ENCODE measurements around the gene AGMO. TPM values are rescaled to one million over a fixed set of nuclear protein-coding genes. Genes with fewer than 3 reads are reported as not detected.

The AGMO gene
- total RNA-seq, 2 donors from 2014 or later: not detected

GRCh38 chr7:15459018-15459615, 102.7 kb downstream of the AGMO start:
- no peaks in the 10 kb centered on the region for H3K9me3 ChIP-seq (ENCODE audit: control insufficient read depth, low read length, poor library complexity, severe bottlenecking)
- H3K36me3 Mint-ChIP-seq (ENCODE audit: low read depth): no peaks in the 10 kb centered on the region
- no peak overlapping the region for H3K27ac Mint-ChIP-seq
- H3K4me3 Mint-ChIP-seq: no peak overlapping the region
- no peaks in the 10 kb centered on the region for H3K27me3 Mint-ChIP-seq
- no peak for ATAC-seq
- no peaks in the 10 kb centered on the region for H3K4me1 Mint-ChIP-seq
- DNase-seq: no peak

GRCh38 chr7:15457990-15458955, 103.5 kb downstream of the AGMO start:
- Mint-ChIP-seq H3K27ac (no peak overlapping the region), H3K4me1 (no peaks in the 10 kb centered on the region), H3K27me3 (no peaks in the 10 kb centered on the region), H3K4me3 (no peak overlapping the region), H3K36me3 (ENCODE audit: low read depth) (no peaks in the 10 kb centered on the region)
- DNase-seq: no peak
- no peak for ATAC-seq
- no peaks in the 10 kb centered on the region for H3K9me3 ChIP-seq (ENCODE audit: control insufficient read depth, low read length, poor library complexity, severe bottlenecking)

- no peaks in the 10 kb centered on the region for H3K9me3 ChIP-seq (ENCODE audit: control insufficient read depth, low read length, poor library complexity, severe bottlenecking)
- ATAC-seq (no peak), DNase-seq (no peak)
- no peaks in the 10 kb centered on the region for H3K27me3 Mint-ChIP-seq
- no peak overlapping the region for H3K27ac Mint-ChIP-seq
- no peak overlapping the region for H3K4me3 Mint-ChIP-seq
- no peaks in the 10 kb centered on the region for H3K4me1 Mint-ChIP-seq
- no peaks in the 10 kb centered on the region for H3K36me3 Mint-ChIP-seq (ENCODE audit: low read depth)
Observed at GRCh38 chr7:15452670-15453069, 109.1 kb downstream of the AGMO start.

GRCh38 chr7:15446722-15447121, 115.1 kb downstream of the AGMO start:
- Mint-ChIP-seq H3K27me3 (no peaks in the 10 kb centered on the region), H3K27ac (no peak overlapping the region), H3K4me3 (no peak overlapping the region), H3K4me1 (no peaks in the 10 kb centered on the region), H3K36me3 (ENCODE audit: low read depth) (no peaks in the 10 kb centered on the region)
- DNase-seq (no peak), ATAC-seq (no peak)
- H3K9me3 ChIP-seq (ENCODE audit: control insufficient read depth, low read length, poor library complexity, severe bottlenecking): no peaks in the 10 kb centered on the region

GRCh38 chr7:15446280-15446679, 115.5 kb downstream of the AGMO start:
- no peaks in the 10 kb centered on the region for H3K36me3 Mint-ChIP-seq (ENCODE audit: low read depth)
- no peak overlapping the region for H3K27ac Mint-ChIP-seq
- no peak overlapping the region for H3K4me3 Mint-ChIP-seq
- ATAC-seq (no peak), DNase-seq (no peak)
- H3K27me3 Mint-ChIP-seq: no peaks in the 10 kb centered on the region
- H3K4me1 Mint-ChIP-seq: no peaks in the 10 kb centered on the region
- no peaks in the 10 kb centered on the region for H3K9me3 ChIP-seq (ENCODE audit: control insufficient read depth, low read length, poor library complexity, severe bottlenecking)

- H3K27me3 Mint-ChIP-seq: no peaks in the 10 kb centered on the region
- H3K9me3 ChIP-seq (ENCODE audit: control insufficient read depth, low read length, poor library complexity, severe bottlenecking): no peaks in the 10 kb centered on the region
- no peaks in the 10 kb centered on the region for H3K4me1 Mint-ChIP-seq
- ATAC-seq: no peak
- H3K36me3 Mint-ChIP-seq (ENCODE audit: low read depth): no peaks in the 10 kb centered on the region
- H3K27ac Mint-ChIP-seq: no peak overlapping the region
- no peak for DNase-seq
- H3K4me3 Mint-ChIP-seq: no peak overlapping the region
Observed at GRCh38 chr7:15441915-15442314, 119.9 kb downstream of the AGMO start.

GRCh38 chr7:15440482-15440881, 121.3 kb downstream of the AGMO start:
- Mint-ChIP-seq H3K4me3 (no peak overlapping the region), H3K36me3 (ENCODE audit: low read depth) (no peaks in the 10 kb centered on the region), H3K27ac (no peak overlapping the region), H3K4me1 (no peaks in the 10 kb centered on the region), H3K27me3 (no peaks in the 10 kb centered on the region)
- H3K9me3 ChIP-seq (ENCODE audit: control insufficient read depth, low read length, poor library complexity, severe bottlenecking): no peaks in the 10 kb centered on the region
- DNase-seq: no peak
- ATAC-seq: no peak

- no peaks in the 10 kb centered on the region for H3K9me3 ChIP-seq (ENCODE audit: control insufficient read depth, low read length, poor library complexity, severe bottlenecking)
- ATAC-seq (no peak), DNase-seq (no peak)
- Mint-ChIP-seq H3K36me3 (ENCODE audit: low read depth) (no peaks in the 10 kb centered on the region), H3K27me3 (no peaks in the 10 kb centered on the region), H3K4me1 (no peaks in the 10 kb centered on the region), H3K4me3 (no peak overlapping the region), H3K27ac (no peak overlapping the region)
Observed at GRCh38 chr7:15439853-15440252, 122.0 kb downstream of the AGMO start.

- ATAC-seq: no peak
Observed at GRCh38 chr7:15433151-15433550, 128.7 kb downstream of the AGMO start.

GRCh38 chr7:15430911-15431310, 130.9 kb downstream of the AGMO start:
- H3K27me3 Mint-ChIP-seq: no peaks in the 10 kb centered on the region
- ATAC-seq (no peak), DNase-seq (no peak)
- H3K36me3 Mint-ChIP-seq (ENCODE audit: low read depth): no peaks in the 10 kb centered on the region
- no peaks in the 10 kb centered on the region for H3K4me1 Mint-ChIP-seq
- H3K27ac Mint-ChIP-seq: no peak overlapping the region
- H3K4me3 Mint-ChIP-seq: no peak overlapping the region
- no peaks in the 10 kb centered on the region for H3K9me3 ChIP-seq (ENCODE audit: control insufficient read depth, low read length, poor library complexity, severe bottlenecking)

More at GRCh38 chr7:15433151-15433550, 128.7 kb downstream of the AGMO start:
- Mint-ChIP-seq H3K27me3 (no peaks in the 10 kb centered on the region), H3K36me3 (ENCODE audit: low read depth) (no peaks in the 10 kb centered on the region), H3K4me3 (no peak overlapping the region), H3K4me1 (no peaks in the 10 kb centered on the region), H3K27ac (no peak overlapping the region)
- H3K9me3 ChIP-seq (ENCODE audit: control insufficient read depth, low read length, poor library complexity, severe bottlenecking): no peaks in the 10 kb centered on the region
- no peak for DNase-seq

- Mint-ChIP-seq H3K36me3 (ENCODE audit: low read depth) (no peaks in the 10 kb centered on the region), H3K4me1 (no peaks in the 10 kb centered on the region), H3K4me3 (no peak overlapping the region), H3K27me3 (no peaks in the 10 kb centered on the region), H3K27ac (no peak overlapping the region)
- no peak for ATAC-seq
- no peak for DNase-seq
- H3K9me3 ChIP-seq (ENCODE audit: control insufficient read depth, low read length, poor library complexity, severe bottlenecking): no peaks in the 10 kb centered on the region
Observed at GRCh38 chr7:15430191-15430590, 131.6 kb downstream of the AGMO start.

- no peak overlapping the region for H3K27ac Mint-ChIP-seq
- H3K36me3 Mint-ChIP-seq (ENCODE audit: low read depth): no peaks in the 10 kb centered on the region
- H3K4me3 Mint-ChIP-seq: no peak overlapping the region
- no peaks in the 10 kb centered on the region for H3K27me3 Mint-ChIP-seq
- H3K9me3 ChIP-seq (ENCODE audit: control insufficient read depth, low read length, poor library complexity, severe bottlenecking): no peaks in the 10 kb centered on the region
- DNase-seq: no peak
- no peak for ATAC-seq
- no peaks in the 10 kb centered on the region for H3K4me1 Mint-ChIP-seq
Observed at GRCh38 chr7:15424468-15424867, 137.3 kb downstream of the AGMO start.

- Mint-ChIP-seq H3K4me1 (no peaks in the 10 kb centered on the region), H3K27ac (no peak overlapping the region), H3K4me3 (no peak overlapping the region), H3K36me3 (ENCODE audit: low read depth) (no peaks in the 10 kb centered on the region), H3K27me3 (no peaks in the 10 kb centered on the region)
- DNase-seq (no peak), ATAC-seq (no peak)
- H3K9me3 ChIP-seq (ENCODE audit: control insufficient read depth, low read length, poor library complexity, severe bottlenecking): no peaks in the 10 kb centered on the region
Observed at GRCh38 chr7:15419596-15419995, 142.2 kb downstream of the AGMO start.

- no peaks in the 10 kb centered on the region for H3K36me3 Mint-ChIP-seq (ENCODE audit: low read depth)
- no peaks in the 10 kb centered on the region for H3K27me3 Mint-ChIP-seq
- no peaks in the 10 kb centered on the region for H3K4me1 Mint-ChIP-seq
- no peak overlapping the region for H3K27ac Mint-ChIP-seq
- H3K9me3 ChIP-seq (ENCODE audit: control insufficient read depth, low read length, poor library complexity, severe bottlenecking): no peaks in the 10 kb centered on the region
- no peak for DNase-seq
- ATAC-seq: no peak
- H3K4me3 Mint-ChIP-seq: no peak overlapping the region
Observed at GRCh38 chr7:15418264-15418663, 143.6 kb downstream of the AGMO start.

Measured in T-helper 17 cell (primary cell).